Measurements from ENCODE around the gene VPS41.

GRCh38 chr7:38796626-38797501 is 112.1 kb downstream of the VPS41 start:
- TF ChIP-seq CTCF (IDR thresholded peaks at IDR 0.05 in 8 of 11, conservative IDR thresholded peaks at IDR 0.05 in 3 of 11) (peak; percentile 43 to 79 (median 68)), POLR2A (IDR thresholded peaks at IDR 0.05) (no peak)
